ENCODE results near the gene CCDC200. TPM values are rescaled to one million over a fixed set of nuclear protein-coding genes. Genes with fewer than 3 reads are reported as not detected.
"Not testable (repeated sequence)": the region's sequence is repeated elsewhere in the genome, so short reads cannot be mapped to it uniquely, and the experiment has no call there.

Gene CCDC200
- total RNA-seq, 2 experiments from 2014 or later = not detected

- no peaks in the 10 kb centered on the region for H3K27me3 Mint-ChIP-seq
- H3K4me1 Mint-ChIP-seq = peaks cover 40% of the 10 kb centered on the region
These were observed 16.7 kb downstream of the CCDC200 start, which contains the start of gene TMEM106A for GRCh38 chr17:43211480-43212402. TMEM106A (plus strand) TSS chr17:43211875; CDS start chr17:43213042, 1,167 bp downstream.

GRCh38 chr17:43211123-43211479 is 17.3 kb downstream of the CCDC200 start:
- ChIA-PET CTCF (interaction anchor here (0.9 to 3.1 kb wide), 4 partner anchors 11 to 273 kb away, joined by 4 to 11 read pairs (median 6); partner anchors contain the start of gene DHX8), POLR2A (interaction anchor here (2.7 kb wide), 1 partner anchor 105 kb away, joined by 17 read pairs; no protein-coding TSS in a partner anchor)
- Mint-ChIP-seq H3K36me3 (ENCODE audit: low read depth) (peaks cover 27% of the 10 kb centered on the region), H3K27ac (peak overlapping the region; percentile 87), H3K4me3 (peak overlapping the region; percentile 95), H3K9me3 (no peaks in the 10 kb centered on the region), H3K4me1 (peaks cover 37% of the 10 kb centered on the region), H3K27me3 (no peaks in the 10 kb centered on the region)
- DNase-seq = no peak

More at GRCh38 chr17:43211480-43212402, 16.7 kb downstream of the CCDC200 start, which contains the start of gene TMEM106A:
- Mint-ChIP-seq H3K4me3 (peak within 1 kb of the TSS; percentile 95), H3K27ac (peak within 1 kb of the TSS; percentile 87), H3K9me3 (no peaks in the 10 kb centered on the region), H3K36me3 (ENCODE audit: low read depth) (peaks cover 31% of the 10 kb centered on the region)
- POLR2A ChIA-PET = interaction anchor here (0.8 to 2.7 kb wide), 2 partner anchors 87 to 104 kb away, joined by 3 to 17 read pairs; partner anchors contain the start of gene BRCA1
- CTCF ChIA-PET = interaction anchor here (0.5 to 3.1 kb wide), 8 partner anchors 8 to 272 kb away, joined by 3 to 11 read pairs (median 5); partner anchors contain the start of gene DHX8
- DNase-seq = peak; percentile 80

GRCh38 chr17:43210576-43210975 is 17.8 kb downstream of the CCDC200 start:
- POLR2A ChIA-PET = no interaction called here

GRCh38 chr17:43203013-43203412 is 25.4 kb downstream of the CCDC200 start:
- H3K4me1 Mint-ChIP-seq, H3K27me3 Mint-ChIP-seq, POLR2A ChIA-PET, H3K9me3 Mint-ChIP-seq, H3K4me3 Mint-ChIP-seq, H3K27ac Mint-ChIP-seq, DNase-seq: not testable (repeated sequence)
- peaks cover 36% of the 10 kb centered on the region for H3K36me3 Mint-ChIP-seq (ENCODE audit: low read depth)
- CTCF ChIA-PET = interaction anchor here (1.0 to 1.1 kb wide), 2 partner anchors 9 to 11 kb away, joined by 3 to 4 read pairs; no protein-coding TSS in a partner anchor

More at GRCh38 chr17:43210576-43210975, 17.8 kb downstream of the CCDC200 start:
- H3K4me1 Mint-ChIP-seq = peaks cover 34% of the 10 kb centered on the region
- no peaks in the 10 kb centered on the region for H3K9me3 Mint-ChIP-seq
- peak overlapping the region; percentile 95 for H3K4me3 Mint-ChIP-seq
- H3K36me3 Mint-ChIP-seq (ENCODE audit: low read depth) = peaks cover 23% of the 10 kb centered on the region
- H3K27me3 Mint-ChIP-seq = no peaks in the 10 kb centered on the region
- CTCF ChIA-PET = interaction anchor here (1.5 kb wide), 1 partner anchor 26 kb away, joined by 7 read pairs; no protein-coding TSS in a partner anchor
- peak overlapping the region; percentile 87 for H3K27ac Mint-ChIP-seq
- DNase-seq = no peak

GRCh38 chr17:43200127-43200526 is 28.3 kb downstream of the CCDC200 start:
- H3K36me3 Mint-ChIP-seq (ENCODE audit: low read depth) = peaks cover 38% of the 10 kb centered on the region

GRCh38 chr17:43199633-43200032 is 28.8 kb downstream of the CCDC200 start:
- H3K9me3 Mint-ChIP-seq = no peaks in the 10 kb centered on the region
- POLR2A ChIA-PET = interaction anchor here (1.0 kb wide), 1 partner anchor 116 kb away, joined by 4 read pairs; no protein-coding TSS in a partner anchor
- no peak for DNase-seq
- CTCF ChIA-PET = interaction anchor here (1.0 to 1.7 kb wide), 2 partner anchors 13 to 169 kb away, joined by 4 to 11 read pairs; partner anchors contain the start of gene TMEM106A
- no peak overlapping the region for H3K4me3 Mint-ChIP-seq
- H3K4me1 Mint-ChIP-seq = no peaks in the 10 kb centered on the region
- no peaks in the 10 kb centered on the region for H3K27me3 Mint-ChIP-seq
- peaks cover 43% of the 10 kb centered on the region for H3K36me3 Mint-ChIP-seq (ENCODE audit: low read depth)
- H3K27ac Mint-ChIP-seq = no peak overlapping the region

More at GRCh38 chr17:43200127-43200526, 28.3 kb downstream of the CCDC200 start:
- CTCF ChIA-PET = interaction anchor here (1.7 kb wide), 1 partner anchor 13 kb away, joined by 11 read pairs; the partner anchor contains the start of gene TMEM106A
- Mint-ChIP-seq H3K4me3 (no peak overlapping the region), H3K27ac (no peak overlapping the region), H3K27me3 (no peaks in the 10 kb centered on the region), H3K4me1 (no peaks in the 10 kb centered on the region), H3K9me3 (no peaks in the 10 kb centered on the region)
- no peak for DNase-seq
- POLR2A ChIA-PET = interaction anchor here (1.0 kb wide), 1 partner anchor 115 kb away, joined by 4 read pairs; no protein-coding TSS in a partner anchor

- Mint-ChIP-seq H3K4me3 (no peak overlapping the region), H3K27ac (no peak overlapping the region), H3K4me1 (no peaks in the 10 kb centered on the region), H3K27me3 (no peaks in the 10 kb centered on the region), H3K36me3 (ENCODE audit: low read depth) (peaks cover 60% of the 10 kb centered on the region), H3K9me3 (no peaks in the 10 kb centered on the region)
- POLR2A ChIA-PET = no interaction called here
- DNase-seq = no peak
- CTCF ChIA-PET = interaction anchor here (0.6 to 1.6 kb wide), 3 partner anchors 23 to 122 kb away, joined by 3 to 4 read pairs (median 3); no protein-coding TSS in a partner anchor
These were observed 35.2 kb downstream of the CCDC200 start for GRCh38 chr17:43193251-43193650.

GRCh38 chr17:43186656-43187055 is 41.8 kb downstream of the CCDC200 start:
- H3K36me3 Mint-ChIP-seq (ENCODE audit: low read depth) = peaks cover 47% of the 10 kb centered on the region
- H3K9me3 Mint-ChIP-seq, CTCF ChIA-PET, H3K27me3 Mint-ChIP-seq, H3K27ac Mint-ChIP-seq, H3K4me1 Mint-ChIP-seq, DNase-seq, H3K4me3 Mint-ChIP-seq, POLR2A ChIA-PET: not testable (repeated sequence)

GRCh38 chr17:43183921-43184320 is 44.5 kb downstream of the CCDC200 start:
- H3K27me3 Mint-ChIP-seq = no peaks in the 10 kb centered on the region
- peaks cover 33% of the 10 kb centered on the region for H3K36me3 Mint-ChIP-seq (ENCODE audit: low read depth)
- ChIA-PET CTCF (interaction anchor here (0.6 to 3.1 kb wide), 2 partner anchors 27 to 118 kb away, joined by 3 to 7 read pairs; partner anchors contain the start of gene TMEM106A), POLR2A (no interaction called here)
- no peaks in the 10 kb centered on the region for H3K9me3 Mint-ChIP-seq
- no peak overlapping the region for H3K4me3 Mint-ChIP-seq
- H3K4me1 Mint-ChIP-seq = no peaks in the 10 kb centered on the region
- DNase-seq = no peak
- H3K27ac Mint-ChIP-seq = no peak overlapping the region

- Mint-ChIP-seq H3K4me1 (peaks cover 44% of the 10 kb centered on the region), H3K27me3 (no peaks in the 10 kb centered on the region), H3K36me3 (ENCODE audit: low read depth) (peaks cover 48% of the 10 kb centered on the region), H3K4me3 (peak overlapping the region; percentile 41), H3K27ac (peak overlapping the region; percentile 84), H3K9me3 (no peaks in the 10 kb centered on the region)
- ChIA-PET POLR2A (no interaction called here), CTCF (no interaction called here)
- no peak for DNase-seq
These were observed 52.3 kb downstream of the CCDC200 start for GRCh38 chr17:43176119-43176570.

GRCh38 chr17:43175213-43176118 is 53.0 kb downstream of the CCDC200 start:
- Mint-ChIP-seq H3K4me1 (peaks cover 44% of the 10 kb centered on the region), H3K27ac (peak overlapping the region; percentile 84), H3K9me3 (no peaks in the 10 kb centered on the region), H3K4me3 (peak overlapping the region; percentile 25), H3K36me3 (ENCODE audit: low read depth) (peaks cover 48% of the 10 kb centered on the region), H3K27me3 (no peaks in the 10 kb centered on the region)
- CTCF ChIA-PET = interaction anchor here (0.6 kb wide), 1 partner anchor 21 kb away, joined by 3 read pairs; no protein-coding TSS in a partner anchor
- DNase-seq = no peak
- POLR2A ChIA-PET = no interaction called here
